ENCODE results near the gene MRPL57.
"Not testable (repeated sequence)": the region's sequence is repeated elsewhere in the genome, so short reads cannot be mapped to it uniquely, and the experiment has no call there.

Gene MRPL57

GRCh38 chr13:21212138-21212775 is 35.8 kb downstream of the MRPL57 start:
- CTCF ChIA-PET: no interaction called here
- POLR2A ChIA-PET: no interaction called here
- TF ChIP-seq, protein P1, sequence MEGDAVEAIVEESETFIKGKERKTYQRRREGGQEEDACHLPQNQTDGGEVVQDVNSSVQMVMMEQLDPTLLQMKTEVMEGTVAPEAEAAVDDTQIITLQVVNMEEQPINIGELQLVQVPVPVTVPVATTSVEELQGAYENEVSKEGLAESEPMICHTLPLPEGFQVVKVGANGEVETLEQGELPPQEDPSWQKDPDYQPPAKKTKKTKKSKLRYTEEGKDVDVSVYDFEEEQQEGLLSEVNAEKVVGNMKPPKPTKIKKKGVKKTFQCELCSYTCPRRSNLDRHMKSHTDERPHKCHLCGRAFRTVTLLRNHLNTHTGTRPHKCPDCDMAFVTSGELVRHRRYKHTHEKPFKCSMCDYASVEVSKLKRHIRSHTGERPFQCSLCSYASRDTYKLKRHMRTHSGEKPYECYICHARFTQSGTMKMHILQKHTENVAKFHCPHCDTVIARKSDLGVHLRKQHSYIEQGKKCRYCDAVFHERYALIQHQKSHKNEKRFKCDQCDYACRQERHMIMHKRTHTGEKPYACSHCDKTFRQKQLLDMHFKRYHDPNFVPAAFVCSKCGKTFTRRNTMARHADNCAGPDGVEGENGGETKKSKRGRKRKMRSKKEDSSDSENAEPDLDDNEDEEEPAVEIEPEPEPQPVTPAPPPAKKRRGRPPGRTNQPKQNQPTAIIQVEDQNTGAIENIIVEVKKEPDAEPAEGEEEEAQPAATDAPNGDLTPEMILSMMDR (IDR thresholded peaks at IDR 0.05; ENCODE audit: control extremely low read depth, extremely low read depth, low read depth, missing control alignments): no peak
- DNase-seq (ENCODE audit: extremely low spot score): no peak

- DNase-seq (ENCODE audit: extremely low spot score); CTCF ChIA-PET; POLR2A ChIA-PET: not testable (repeated sequence)
These were observed 39.0 kb downstream of the MRPL57 start for GRCh38 chr13:21215419-21215818.

GRCh38 chr13:21216332-21216731 is 39.9 kb downstream of the MRPL57 start:
- TF ChIP-seq, protein P1 (IDR thresholded peaks at IDR 0.05; ENCODE audit: control extremely low read depth, extremely low read depth, low read depth, missing control alignments): no peak
- no peak for DNase-seq (ENCODE audit: extremely low spot score)
- ChIA-PET CTCF (no interaction called here), POLR2A (no interaction called here)

DNA sequence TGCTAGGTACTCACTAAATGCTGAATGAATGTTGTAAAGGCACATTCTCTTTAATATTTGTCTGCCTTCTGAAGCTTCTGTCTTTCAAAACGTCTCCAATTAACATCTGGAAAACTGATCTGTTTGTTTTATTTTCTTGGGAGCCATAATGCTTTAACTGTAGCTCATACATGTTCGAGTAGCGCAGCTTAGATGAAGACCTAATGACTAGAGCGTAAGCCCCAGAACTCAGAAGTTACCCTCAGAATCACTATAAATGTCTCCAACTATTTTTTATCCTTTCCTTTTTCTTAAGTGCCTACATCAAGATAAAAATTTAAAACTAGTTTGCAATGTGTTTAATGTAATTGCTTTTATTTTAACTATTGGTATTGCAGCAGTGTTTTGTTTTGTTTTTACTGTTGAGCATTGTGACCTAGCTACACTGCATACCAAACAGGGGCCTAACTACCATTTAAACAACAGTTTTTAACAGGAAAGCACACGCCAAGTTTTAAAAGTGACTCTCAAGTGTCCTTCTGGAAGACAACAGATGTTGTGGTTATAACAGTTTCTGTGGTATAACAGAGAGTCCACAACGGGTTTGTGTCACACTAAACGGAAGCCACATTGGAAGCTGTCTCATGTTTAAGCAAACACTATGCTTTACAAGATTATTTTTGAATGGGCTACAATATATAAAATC is 42.0 kb downstream of the MRPL57 start:
- ChIA-PET CTCF (interaction anchor here (0.8 to 1.2 kb wide), 4 partner anchors 9 to 13 kb away, joined by 3 to 4 read pairs (median 4); no protein-coding TSS in a partner anchor), POLR2A (interaction anchor here (0.6 kb wide), 1 partner anchor 1354 kb away, joined by 7 read pairs; no protein-coding TSS in a partner anchor)
- DNase-seq (ENCODE audit: extremely low spot score): peak; percentile 45
- TF ChIP-seq, protein P1 (IDR thresholded peaks at IDR 0.05; ENCODE audit: control extremely low read depth, extremely low read depth, low read depth, missing control alignments): no peak

GRCh38 chr13:21219036-21219381 is 42.6 kb downstream of the MRPL57 start:
- TF ChIP-seq, protein P1 (IDR thresholded peaks at IDR 0.05; ENCODE audit: control extremely low read depth, extremely low read depth, low read depth, missing control alignments): no peak
- ChIA-PET POLR2A (interaction anchor here (0.6 kb wide), 1 partner anchor 1354 kb away, joined by 7 read pairs; no protein-coding TSS in a partner anchor), CTCF (interaction anchor here (1.1 to 1.2 kb wide), 2 partner anchors 9 to 14 kb away, joined by 3 to 4 read pairs; no protein-coding TSS in a partner anchor)
- no peak for DNase-seq (ENCODE audit: extremely low spot score)

DNA sequence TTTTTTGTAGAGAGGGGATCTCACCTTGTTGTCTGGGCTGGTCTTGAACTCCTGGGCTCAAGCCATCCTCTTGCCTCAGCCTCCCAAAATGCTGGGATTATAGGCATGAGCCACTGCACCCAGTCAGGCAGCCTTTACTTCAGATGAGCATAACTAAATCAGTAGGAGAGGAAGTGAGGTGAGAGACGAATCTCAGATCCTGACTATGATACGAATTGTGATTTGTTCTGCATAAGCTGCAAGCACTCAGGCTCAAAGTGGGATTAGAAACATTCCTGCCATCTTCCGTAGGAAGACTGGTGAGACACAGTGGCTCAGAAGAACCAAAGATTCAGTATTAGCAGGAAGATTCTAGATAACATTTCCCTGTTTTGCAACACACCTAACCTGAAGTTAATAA is 43.3 kb downstream of the MRPL57 start:
- DNase-seq (ENCODE audit: extremely low spot score); POLR2A ChIA-PET: not testable (repeated sequence)
- CTCF ChIA-PET: interaction anchor here (0.8 to 1.1 kb wide), 3 partner anchors 15 to 258 kb away, joined by 3 to 4 read pairs (median 3); no protein-coding TSS in a partner anchor

DNA sequence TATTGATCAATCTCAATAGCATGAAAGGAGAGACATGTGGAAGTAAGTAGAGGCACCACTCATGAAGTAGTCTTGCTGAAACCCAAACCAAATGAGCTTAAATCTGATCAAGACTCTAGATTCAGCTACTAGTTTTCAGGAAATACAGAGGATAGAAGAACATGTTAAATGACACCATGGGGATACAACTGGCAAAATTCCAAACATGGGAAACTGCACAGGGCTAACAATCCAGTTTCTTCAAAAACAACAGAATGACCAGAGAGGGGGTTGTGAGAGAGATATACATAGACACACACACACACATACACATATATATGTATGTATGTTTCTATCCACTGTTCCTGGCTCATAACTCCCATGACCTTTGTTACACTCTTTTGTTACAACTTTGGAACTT is 44.8 kb downstream of the MRPL57 start:
- ChIA-PET POLR2A (no interaction called here), CTCF (no interaction called here)
- no peak for DNase-seq (ENCODE audit: extremely low spot score)
- TF ChIP-seq, protein P1 (IDR thresholded peaks at IDR 0.05; ENCODE audit: control extremely low read depth, extremely low read depth, low read depth, missing control alignments): no peak

Measured in GM10248 (cell line).